Thyroid gland (tissue), 4 donors: ENCODE results near the gene LILRA2.

Source experiments
- CTCF ChIP-seq, 6 experiments: fragments of 200-600 bp in 3 of 6; fragments of 450-650 bp in 3 of 6; sonication (generic) in 3 of 6; IDR thresholded peaks; one replicate each; pipeline ENCODE4 v1.5.1; 2016 to 2019; ENCODE audit warnings: antibody characterized with exemption in 6 of 6, mild to moderate bottlenecking in 2 of 6, inconsistent platforms in 1 of 6, moderate library complexity in 1 of 6
- POLR2A ChIP-seq, 2 donors: fragments of 450-650 bp; IDR thresholded peaks; one replicate each; pipeline ENCODE4 v1.6.1; 2017; ENCODE audit warnings: antibody characterized with exemption in 2 of 2, mild to moderate bottlenecking in 2 of 2, moderate library complexity in 1 of 2

- TF ChIP-seq CTCF (IDR thresholded peaks at IDR 0.05), result no peak
- no peak for TF ChIP-seq POLR2A (IDR thresholded peaks at IDR 0.05)
These were observed 48.8 kb downstream of the LILRA2 start for GRCh38 chr19:54622431-54622830.
